K562 (cell line): Measurements from ENCODE around the gene SCAMP1. TPM values are rescaled to one million over a fixed set of nuclear protein-coding genes. Genes with fewer than 3 reads are reported as not detected.

ENCODE experiments used
- ARID2 ChIP-seq: fragments of 450-650 bp; IDR thresholded peaks from 2 replicates; pipeline ENCODE4 v1.6.1; 2017; ENCODE audit warnings: antibody characterized with exemption, mild to moderate bottlenecking
- CBX2 ChIP-seq: fragments of 200-600 bp; sonication (generic); IDR thresholded peaks from one replicate; pipeline ENCODE4 v1.6.1; 2012; ENCODE audit warnings: mild to moderate bottlenecking, low read length, inconsistent platforms; ENCODE audit not compliant: insufficient read depth, poor library complexity, severe bottlenecking
- CEBPB ChIP-seq: fragments of 450-650 bp; IDR thresholded peaks from 2 replicates; pipeline ENCODE4 v1.6.1; 2016; ENCODE audit warnings: missing genetic modification characterization, missing compliant biosample characterization
- ETS2 ChIP-seq: IDR thresholded peaks from 2 replicates; pipeline ENCODE4 v1.6.1; 2016; ENCODE audit warnings: borderline replicate concordance, missing genetic modification characterization, mild to moderate bottlenecking, moderate library complexity, missing compliant biosample characterization; ENCODE audit not compliant: poor library complexity, severe bottlenecking
- IRF9 ChIP-seq: fragments of 450-650 bp; IDR thresholded peaks from 2 replicates; pipeline ENCODE4 v1.6.1; 2016; ENCODE audit warnings: missing biosample characterization, missing genetic modification characterization
- L3MBTL2 ChIP-seq: fragments of 450-650 bp; IDR thresholded peaks from 2 replicates; pipeline ENCODE4 v1.6.1; 2016; ENCODE audit warnings: mild to moderate bottlenecking, moderate library complexity
- MAFK ChIP-seq: IDR thresholded peaks from 2 replicates; pipeline ENCODE4 v1.6.1; 2011; ENCODE audit warnings: low read length, improper control_type of control experiment
- TFAP4 ChIP-seq: sonication (generic); formaldehyde crosslinking; IDR thresholded peaks from 2 replicates; pipeline ENCODE4 v1.8.0; 2022; ENCODE audit warnings: missing genetic modification reagents, mild to moderate bottlenecking, moderate library complexity, borderline replicate concordance
- ZNF165 ChIP-seq: fragments of 250-450 bp; sonication (Bioruptor Pico); IDR thresholded peaks from 2 replicates; pipeline ENCODE4 v1.4.0; 2020; ENCODE audit warnings: borderline replicate concordance
- ZNF232 ChIP-seq: sonication (generic); formaldehyde crosslinking; IDR thresholded peaks from 2 replicates; pipeline ENCODE4 v1.8.0; 2022; ENCODE audit warnings: mild to moderate bottlenecking, missing genetic modification reagents
- ZNF668 ChIP-seq: fragments of 250-450 bp; sonication (Bioruptor Pico); IDR thresholded peaks from 2 replicates; pipeline ENCODE4 v1.8.0; 2022; ENCODE audit warnings: mild to moderate bottlenecking, inconsistent platforms
- polyA plus RNA-seq, 8 experiments: library from polyadenylated mRNA; depleted of rRNA in 4 of 8; stranded (reverse) in 5 of 8; unstranded in 3 of 8; fragments of >200 nt; fragmentation: Nextera tagmentation in 2 of 8; fragmentation: Illumina TruSeq in 1 of 8; extraction: Ambion mirVana in 2 of 8; extraction: Trizol in 1 of 8; gene quantifications; 2 replicates each; pipeline versions ENCODE4 v1.2.1 to v1.2.3, GENCODE V29; 2011 to 2014; ENCODE audit warnings: inconsistent platforms in 1 of 8, missing spikeins in 1 of 8
- total RNA-seq, 7 experiments: library from RNA; depleted of rRNA in 6 of 7; stranded (reverse); fragments of >200 nt in 6 of 7; fragmentation: Illumina TruSeq in 2 of 7; extraction: Trizol in 2 of 7; gene quantifications; 2 replicates each; pipeline versions ENCODE4 v1.2.1 to v1.2.3, GENCODE V29; 2011 to 2021; ENCODE audit warnings: low replicate concordance in 1 of 7
- TF ChIP-seq, protein P1 (sequence below), 2 experiments: fragments of 450-650 bp; formaldehyde crosslinking in 1 of 2; IDR thresholded peaks; 2 replicates each; pipeline versions ENCODE4 v1.4.0 to v1.6.1; 2014 to 2020; ENCODE audit warnings: mild to moderate bottlenecking in 2 of 2, borderline replicate concordance in 1 of 2, low read depth in 1 of 2
- TF ChIP-seq, protein P2 (sequence below): fragments of 200-800 bp; sonication (Bioruptor generic); IDR thresholded peaks from 2 replicates; pipeline ENCODE4 v1.6.1; 2017; ENCODE audit warnings: missing genetic modification characterization, missing compliant biosample characterization
- TF ChIP-seq, protein P3 (sequence below): sonication (generic); formaldehyde crosslinking; IDR thresholded peaks from 2 replicates; pipeline ENCODE4 v1.9.0; 2022; ENCODE audit warnings: mild to moderate bottlenecking, missing genetic modification reagents

Gene SCAMP1
- total and polyA plus RNA-seq, 9 of the 15 experiments (the other 6 are each of a cell fraction or from before 2014, with no cell fraction given) = 5.4 to 23.9 (median 13.8) TPM

- TF ChIP-seq, protein P1, sequence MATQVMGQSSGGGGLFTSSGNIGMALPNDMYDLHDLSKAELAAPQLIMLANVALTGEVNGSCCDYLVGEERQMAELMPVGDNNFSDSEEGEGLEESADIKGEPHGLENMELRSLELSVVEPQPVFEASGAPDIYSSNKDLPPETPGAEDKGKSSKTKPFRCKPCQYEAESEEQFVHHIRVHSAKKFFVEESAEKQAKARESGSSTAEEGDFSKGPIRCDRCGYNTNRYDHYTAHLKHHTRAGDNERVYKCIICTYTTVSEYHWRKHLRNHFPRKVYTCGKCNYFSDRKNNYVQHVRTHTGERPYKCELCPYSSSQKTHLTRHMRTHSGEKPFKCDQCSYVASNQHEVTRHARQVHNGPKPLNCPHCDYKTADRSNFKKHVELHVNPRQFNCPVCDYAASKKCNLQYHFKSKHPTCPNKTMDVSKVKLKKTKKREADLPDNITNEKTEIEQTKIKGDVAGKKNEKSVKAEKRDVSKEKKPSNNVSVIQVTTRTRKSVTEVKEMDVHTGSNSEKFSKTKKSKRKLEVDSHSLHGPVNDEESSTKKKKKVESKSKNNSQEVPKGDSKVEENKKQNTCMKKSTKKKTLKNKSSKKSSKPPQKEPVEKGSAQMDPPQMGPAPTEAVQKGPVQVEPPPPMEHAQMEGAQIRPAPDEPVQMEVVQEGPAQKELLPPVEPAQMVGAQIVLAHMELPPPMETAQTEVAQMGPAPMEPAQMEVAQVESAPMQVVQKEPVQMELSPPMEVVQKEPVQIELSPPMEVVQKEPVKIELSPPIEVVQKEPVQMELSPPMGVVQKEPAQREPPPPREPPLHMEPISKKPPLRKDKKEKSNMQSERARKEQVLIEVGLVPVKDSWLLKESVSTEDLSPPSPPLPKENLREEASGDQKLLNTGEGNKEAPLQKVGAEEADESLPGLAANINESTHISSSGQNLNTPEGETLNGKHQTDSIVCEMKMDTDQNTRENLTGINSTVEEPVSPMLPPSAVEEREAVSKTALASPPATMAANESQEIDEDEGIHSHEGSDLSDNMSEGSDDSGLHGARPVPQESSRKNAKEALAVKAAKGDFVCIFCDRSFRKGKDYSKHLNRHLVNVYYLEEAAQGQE (IDR thresholded peaks at IDR 0.05; ENCODE audit: borderline replicate concordance) = no peak
- TF ChIP-seq, protein P1 (CRISPR knock-in tag; IDR thresholded peaks at IDR 0.05; ENCODE audit: low read depth) = no peak
- TF ChIP-seq ZNF165 (CRISPR knock-in tag) = no peak
- TF ChIP-seq, protein P2, sequence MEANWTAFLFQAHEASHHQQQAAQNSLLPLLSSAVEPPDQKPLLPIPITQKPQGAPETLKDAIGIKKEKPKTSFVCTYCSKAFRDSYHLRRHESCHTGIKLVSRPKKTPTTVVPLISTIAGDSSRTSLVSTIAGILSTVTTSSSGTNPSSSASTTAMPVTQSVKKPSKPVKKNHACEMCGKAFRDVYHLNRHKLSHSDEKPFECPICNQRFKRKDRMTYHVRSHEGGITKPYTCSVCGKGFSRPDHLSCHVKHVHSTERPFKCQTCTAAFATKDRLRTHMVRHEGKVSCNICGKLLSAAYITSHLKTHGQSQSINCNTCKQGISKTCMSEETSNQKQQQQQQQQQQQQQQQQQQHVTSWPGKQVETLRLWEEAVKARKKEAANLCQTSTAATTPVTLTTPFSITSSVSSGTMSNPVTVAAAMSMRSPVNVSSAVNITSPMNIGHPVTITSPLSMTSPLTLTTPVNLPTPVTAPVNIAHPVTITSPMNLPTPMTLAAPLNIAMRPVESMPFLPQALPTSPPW (CRISPR knock-in tag) = peak; percentile 72
- TF ChIP-seq, protein P3, sequence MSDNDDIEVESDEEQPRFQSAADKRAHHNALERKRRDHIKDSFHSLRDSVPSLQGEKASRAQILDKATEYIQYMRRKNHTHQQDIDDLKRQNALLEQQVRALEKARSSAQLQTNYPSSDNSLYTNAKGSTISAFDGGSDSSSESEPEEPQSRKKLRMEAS (CRISPR knock-in tag) = no peak; the same call in 1 of the 2 replicates
- 0 out of 2 replicates have a peak, but pooled peaks have one; percentile 55 for TF ChIP-seq ZNF232 (CRISPR knock-in tag)
- TF ChIP-seq CBX2 = no peak
- TF ChIP-seq CEBPB (tag) = 0 out of 2 replicates have a peak, but pooled peaks have one; percentile 40
- no peak for TF ChIP-seq ETS2 (tag)
- TF ChIP-seq MAFK = no peak
- no peak for TF ChIP-seq ZNF668 (CRISPR knock-in tag)
- TF ChIP-seq IRF9 (tag) = no peak
- TF ChIP-seq L3MBTL2 = peak; percentile 15; the same call in 1 of the 2 replicates
- TF ChIP-seq TFAP4 (CRISPR knock-in tag) = peak; percentile 22; the same call in 1 of the 2 replicates
- TF ChIP-seq ARID2 = no peak
Measured at GRCh38 chr5:78360924-78361630, 660 bp downstream of the SCAMP1 start (continued).
